GM20000 (cell line): ENCODE data around the gene ARMC7.
"Not testable (repeated sequence)": the region's sequence is repeated elsewhere in the genome, so short reads cannot be mapped to it uniquely, and the experiment has no call there.

ENCODE experiments used
- DNase-seq: peaks from one replicate; pipeline ENCODE4 v3.0.0; 2012; ENCODE audit warnings: low spot score
- CTCF ChIP-seq: IDR thresholded peaks from 2 replicates; pipeline ENCODE4 v1.5.1; 2012; ENCODE audit warnings: mild to moderate bottlenecking, control low read depth; ENCODE audit errors: extremely low read depth, missing control alignments

The ARMC7 gene

DNA sequence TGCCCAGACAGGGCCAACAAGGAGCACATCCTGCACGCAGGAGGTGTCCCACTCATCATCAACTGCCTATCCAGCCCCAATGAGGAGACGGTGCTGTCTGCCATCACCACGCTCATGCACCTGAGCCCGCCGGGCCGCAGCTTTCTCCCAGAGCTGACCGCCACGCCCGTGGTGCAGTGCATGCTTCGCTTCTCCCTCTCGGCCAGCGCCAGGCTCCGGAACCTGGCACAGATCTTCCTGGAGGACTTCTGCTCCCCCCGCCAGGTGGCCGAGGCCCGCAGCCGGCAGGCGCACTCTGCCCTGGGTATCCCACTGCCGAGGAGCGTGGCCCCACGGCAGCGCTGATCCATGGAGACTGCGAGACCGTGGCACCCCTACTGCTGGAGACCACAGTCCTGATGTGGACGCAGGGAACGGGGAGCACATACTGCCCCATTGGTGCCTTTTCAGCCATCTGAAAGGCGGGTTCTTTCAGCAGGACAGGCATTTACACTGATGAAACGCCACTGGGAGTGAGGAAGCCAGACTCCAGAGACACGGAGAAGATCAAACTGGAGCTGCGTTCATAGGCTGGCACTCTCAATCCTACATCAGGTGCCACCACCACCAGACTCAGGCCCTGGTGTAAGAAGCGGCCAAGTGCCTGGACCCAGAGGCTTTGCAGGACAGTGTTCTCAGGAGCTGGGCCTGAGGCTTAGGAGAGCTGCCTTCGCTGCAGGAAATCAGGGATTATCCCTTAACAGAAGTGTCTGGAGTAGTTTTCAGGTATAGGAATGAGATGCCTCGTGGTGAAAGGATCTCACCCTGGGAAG lies 19.1 kb downstream of the ARMC7 start:
- DNase-seq, result no peak
- no peak for TF ChIP-seq CTCF

GRCh38 chr17:75129576-75129975 lies 19.8 kb downstream of the ARMC7 start:
- DNase-seq, result no peak
- TF ChIP-seq CTCF, result no peak

DNA sequence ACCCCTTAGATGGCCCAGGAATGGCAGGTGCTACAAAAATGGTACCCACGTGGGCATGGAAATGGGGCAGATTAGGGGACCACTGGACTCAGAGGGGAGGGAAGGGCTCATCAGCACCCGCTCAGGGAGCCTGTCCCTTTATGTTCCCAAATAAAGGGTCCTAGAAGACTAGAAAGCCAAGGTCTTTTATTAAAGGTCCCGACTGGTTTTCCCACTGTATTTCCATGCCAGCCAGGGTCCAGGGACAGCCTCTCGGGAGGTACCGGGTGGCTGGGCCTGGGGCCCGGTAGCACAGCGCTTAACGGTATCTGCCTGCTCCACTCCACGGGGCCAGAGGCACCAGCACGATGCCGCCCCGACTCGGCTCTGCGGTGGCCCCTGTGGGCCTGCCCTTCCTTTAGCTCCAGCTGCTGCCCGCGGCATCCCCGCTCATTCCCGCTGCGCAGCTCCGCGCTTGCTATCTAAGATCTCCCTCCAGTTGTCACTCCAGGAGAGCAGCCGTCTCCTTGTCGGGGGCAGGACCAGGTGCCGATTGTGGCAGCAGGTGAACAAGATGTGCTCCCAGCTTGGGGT lies 20.4 kb downstream of the ARMC7 start:
- no peak for TF ChIP-seq CTCF
- no peak for DNase-seq

DNA sequence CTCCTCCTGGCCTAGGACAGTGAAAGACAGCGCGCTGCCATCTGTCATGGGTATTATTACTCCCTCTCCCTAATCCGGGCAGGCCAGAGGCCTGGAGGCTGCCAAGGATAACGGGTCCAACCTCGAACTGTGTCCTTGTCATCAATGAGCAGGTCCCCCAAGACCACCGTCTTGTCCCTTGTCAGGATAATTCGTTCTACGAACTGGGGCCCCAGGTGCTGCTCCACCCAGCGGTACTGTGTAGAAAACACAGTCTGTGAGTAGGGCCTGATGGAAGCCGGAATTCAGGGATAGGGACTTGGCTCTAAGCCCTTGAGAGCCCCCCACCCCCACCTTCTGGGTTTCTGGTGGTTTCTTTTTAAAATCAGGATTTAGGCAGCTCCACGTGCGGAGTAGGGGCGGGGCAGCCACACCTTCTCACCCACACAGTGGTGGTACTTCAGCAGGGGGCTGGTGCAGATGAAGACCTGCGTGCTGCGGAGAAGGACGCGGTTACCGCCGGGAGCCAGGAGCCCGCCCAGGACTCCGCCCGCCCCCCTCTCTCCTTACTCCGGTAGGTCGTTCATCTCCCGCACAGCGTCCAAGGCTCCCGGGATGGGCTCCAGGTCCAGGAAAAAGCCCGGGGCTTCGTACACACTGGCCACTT lies 21.0 kb downstream of the ARMC7 start:
- peak; percentile 76 for DNase-seq
- TF ChIP-seq CTCF, result peak; percentile 71

GRCh38 chr17:75131278-75132017 lies 21.7 kb downstream of the ARMC7 start, which contains the start of gene NT5C:
Gene NT5C (minus strand): TSS chr17:75131742. CDS start chr17:75131707, 35 bp downstream.
- peak; percentile 95 for DNase-seq
- peak; percentile 85 for TF ChIP-seq CTCF

DNA sequence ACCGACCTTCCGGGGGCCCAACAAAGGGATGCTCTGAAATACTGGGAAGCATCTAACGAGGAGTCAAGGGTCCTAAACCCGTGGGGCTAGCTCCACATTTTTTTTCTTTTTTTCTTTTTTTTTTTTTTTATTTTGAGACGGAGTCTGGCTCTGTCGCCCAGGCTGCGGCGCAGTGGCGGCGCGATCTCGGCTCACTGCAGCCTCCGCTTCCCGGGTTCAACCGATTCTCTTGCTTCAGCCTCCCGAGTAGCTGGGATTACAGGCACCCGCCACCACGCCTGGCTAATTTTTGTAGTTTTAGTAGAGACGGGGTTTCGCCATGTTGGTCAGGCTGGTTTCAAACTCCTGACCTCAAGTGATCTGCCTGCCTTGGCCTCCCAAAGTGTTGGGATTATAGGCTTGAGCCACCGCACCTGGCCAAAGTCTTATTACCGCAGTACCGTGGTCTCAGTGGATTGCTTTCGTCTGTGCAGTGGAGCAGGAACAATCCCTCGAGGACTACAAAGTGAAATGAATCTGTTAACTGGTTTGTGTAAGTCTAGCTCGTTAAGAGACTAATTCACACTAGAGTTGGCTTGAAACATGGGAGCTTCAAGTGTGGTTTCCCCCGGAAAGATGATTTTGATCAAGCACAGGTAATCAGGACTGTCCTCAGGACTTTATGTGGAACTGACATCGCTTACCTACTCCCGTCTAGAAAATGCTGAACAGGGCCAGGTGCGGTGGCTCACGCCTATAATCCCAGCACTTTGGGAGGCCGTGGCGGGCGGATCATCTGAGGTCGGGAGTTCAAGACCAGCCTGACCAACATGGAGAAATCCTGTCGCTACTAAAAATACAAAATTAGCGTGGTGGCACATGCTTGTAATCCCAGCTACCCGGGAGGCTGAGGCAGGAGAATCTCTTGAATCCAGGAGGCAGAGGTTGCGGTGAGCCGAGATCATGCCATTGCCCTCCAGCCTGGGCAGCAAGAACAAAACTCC lies 22.5 kb downstream of the ARMC7 start:
- not testable (repeated sequence) for DNase-seq

DNA sequence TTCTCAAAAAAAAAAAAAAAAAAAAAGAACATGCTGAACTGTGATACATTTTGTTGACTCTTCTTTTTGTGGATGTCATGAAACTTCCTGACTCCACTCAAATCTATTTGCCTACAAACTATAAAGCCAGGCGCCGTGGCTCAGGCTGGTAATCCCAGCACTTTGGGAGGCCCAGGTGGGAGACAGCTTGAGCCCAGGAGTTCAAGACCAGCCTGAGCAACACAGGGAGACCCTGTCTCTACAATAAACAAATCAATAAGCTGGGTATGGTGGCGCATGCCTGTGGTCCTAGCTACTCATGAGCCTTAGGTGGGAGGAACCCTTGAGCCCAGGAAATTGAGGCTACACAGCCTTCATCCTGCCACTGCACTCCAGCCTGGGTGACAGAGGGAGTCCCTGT lies 23.2 kb downstream of the ARMC7 start:
- TF ChIP-seq CTCF, result no peak
- no peak for DNase-seq

- DNase-seq, result not testable (repeated sequence)
Observed at GRCh38 chr17:75133607-75134347, 24.0 kb downstream of the ARMC7 start.
